AG20443 (cell line): Measurements from ENCODE around the gene AMH.

ENCODE experiments used
- DNase-seq: peaks from one replicate; pipeline ENCODE4 v3.0.0; 2012; ENCODE audit warnings: low spot score, mixed read lengths

AMH gene

DNA sequence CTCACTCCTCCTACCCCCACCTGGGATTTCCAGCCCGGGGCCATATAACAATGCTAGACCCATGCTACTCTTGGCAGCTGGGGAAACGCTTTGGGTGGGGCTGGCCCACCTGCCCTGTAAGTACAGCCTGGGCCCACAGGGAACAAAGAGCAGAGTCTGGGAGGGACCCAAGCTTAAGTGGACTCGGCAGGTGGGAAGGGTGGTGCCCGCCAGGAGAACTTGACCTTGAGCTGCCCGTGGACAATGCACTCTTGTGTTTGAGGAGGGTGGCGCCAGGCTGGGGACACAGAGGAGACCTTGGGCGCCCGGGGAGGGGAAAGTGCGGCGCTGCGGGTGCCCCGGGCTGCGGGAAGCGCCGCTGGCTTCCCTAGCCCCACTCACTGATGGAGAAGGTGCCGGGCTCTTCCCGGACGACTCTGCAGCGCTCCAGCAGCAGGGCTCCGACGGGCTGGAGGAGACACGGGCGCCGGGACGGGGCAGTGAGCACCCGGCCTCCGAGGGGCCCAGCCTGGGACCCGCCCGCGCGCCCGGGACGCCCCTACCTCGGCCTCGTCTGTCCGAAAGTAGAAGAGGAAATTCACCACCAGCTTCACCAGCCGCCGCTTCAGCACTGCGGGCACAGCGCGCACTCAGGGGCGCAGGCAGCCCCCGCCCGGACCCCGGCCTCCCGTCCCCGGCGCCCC lies 13.6 kb upstream of the AMH start:
- DNase-seq = no peak

DNA sequence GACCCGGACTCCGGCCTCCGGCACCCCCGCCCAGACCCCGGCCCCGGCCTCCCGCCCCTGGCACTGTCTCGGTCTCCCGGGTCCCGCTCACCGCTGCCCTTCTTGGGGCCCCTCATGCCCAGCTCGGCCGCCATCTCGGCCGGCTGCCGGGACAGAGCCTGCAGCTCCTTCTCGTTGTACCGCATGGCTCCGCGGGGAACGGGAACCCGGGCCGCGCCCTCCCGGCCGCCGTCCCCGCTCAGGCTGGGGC lies 13.1 kb upstream of the AMH start:
- DNase-seq = no peak

DNA sequence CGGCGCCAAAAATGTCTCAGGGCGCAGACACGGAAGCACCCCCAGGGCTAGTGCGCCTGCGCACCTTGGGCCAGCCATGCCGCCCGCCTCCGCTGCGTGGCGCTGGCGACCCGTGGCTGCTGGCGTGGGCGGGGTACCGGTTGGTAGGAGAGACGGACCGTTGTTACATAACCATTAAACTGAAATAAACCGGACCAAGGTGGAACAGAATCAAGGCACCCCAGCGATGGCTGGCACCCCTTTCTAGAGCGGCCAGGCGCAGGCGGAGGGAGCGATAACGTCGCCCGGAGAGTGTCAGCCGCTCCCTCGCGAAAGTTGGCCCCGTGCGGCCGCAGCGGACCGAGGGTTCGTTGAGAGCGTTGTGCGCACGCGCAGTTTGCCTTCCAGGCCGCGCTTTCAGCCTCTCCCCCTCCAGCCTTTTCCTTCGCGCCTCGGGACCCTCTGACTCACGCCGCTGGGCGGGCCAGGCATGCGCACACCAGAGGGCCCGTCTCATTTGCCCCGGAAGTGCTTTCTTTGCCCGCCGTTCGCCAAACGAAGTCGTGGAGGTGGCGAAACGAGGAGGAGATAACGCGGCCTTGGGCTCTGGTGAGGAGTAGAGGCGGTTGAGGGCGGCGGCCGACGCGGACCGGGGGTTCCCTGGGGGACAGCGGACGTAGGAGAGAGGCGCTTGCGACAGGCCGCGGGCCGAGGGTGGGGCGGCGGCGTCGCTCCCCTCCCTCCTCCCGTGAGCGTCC lies 12.6 kb upstream of the AMH start, which contains the start of the genes PLEKHJ1 and SF3A2:
Gene PLEKHJ1 (minus strand): TSS at position 16 of the 737 bp plus-strand sequence. CDS start 81 bp downstream, outside the sequence.
Gene SF3A2 (plus strand): TSS at position 511 of the 737 bp plus-strand sequence. CDS start 6,595 bp downstream, outside the sequence.
- peak; percentile 99 for DNase-seq

DNA sequence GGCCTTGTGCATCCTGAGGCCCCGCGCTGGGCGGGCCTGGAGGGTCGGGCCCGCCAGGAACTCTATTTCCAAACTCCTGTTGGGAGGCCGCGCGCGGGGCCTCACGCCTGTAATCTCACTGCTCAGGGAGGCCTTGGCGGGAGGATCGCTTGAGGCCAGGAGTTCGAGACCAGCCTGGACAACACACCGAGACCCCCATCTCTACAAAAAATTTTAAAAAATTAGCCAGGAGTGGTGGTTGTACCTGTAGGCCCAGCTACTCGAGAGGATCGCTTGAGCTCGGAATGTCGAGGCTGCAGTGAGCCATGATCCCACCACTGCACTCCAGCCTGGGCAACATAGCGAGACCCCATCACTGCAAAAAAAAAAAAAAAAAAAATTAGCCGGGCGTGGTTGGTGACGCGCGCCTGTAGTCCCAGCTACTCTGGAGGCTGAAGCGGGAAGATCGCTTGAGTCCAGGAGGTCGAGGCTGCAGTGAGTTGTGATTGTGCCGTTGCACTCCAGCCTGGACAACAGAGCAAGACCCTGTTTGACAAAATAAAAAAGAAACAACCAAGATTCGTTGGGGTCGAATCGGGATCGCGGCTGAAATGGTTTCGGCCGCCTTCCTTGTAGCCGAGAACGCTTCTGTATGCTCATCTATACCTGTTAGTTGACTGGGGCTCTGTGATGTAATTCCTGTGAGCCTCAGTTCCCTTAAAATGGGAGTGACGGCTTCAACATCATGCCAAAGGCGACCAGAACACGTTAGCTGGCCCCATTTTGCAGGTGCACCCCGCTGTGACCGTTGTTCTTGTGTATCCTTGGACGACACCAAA lies 11.9 kb upstream of the AMH start:
- DNase-seq = no peak

DNA sequence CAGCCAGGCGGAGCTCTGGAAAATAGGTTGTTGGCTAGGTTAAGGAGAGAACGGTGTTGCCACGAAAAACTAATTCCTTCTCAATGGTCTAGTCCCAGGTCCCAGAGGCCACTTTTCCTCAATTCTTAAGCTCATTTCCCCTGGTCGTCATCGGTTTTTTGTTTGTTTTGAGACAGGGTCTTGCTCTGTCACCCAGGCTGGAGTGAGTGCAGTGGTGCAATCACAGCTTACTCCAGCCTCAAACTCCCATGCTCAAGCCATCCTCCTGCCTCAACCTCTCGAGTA lies 11.3 kb upstream of the AMH start:
- no peak for DNase-seq

DNA sequence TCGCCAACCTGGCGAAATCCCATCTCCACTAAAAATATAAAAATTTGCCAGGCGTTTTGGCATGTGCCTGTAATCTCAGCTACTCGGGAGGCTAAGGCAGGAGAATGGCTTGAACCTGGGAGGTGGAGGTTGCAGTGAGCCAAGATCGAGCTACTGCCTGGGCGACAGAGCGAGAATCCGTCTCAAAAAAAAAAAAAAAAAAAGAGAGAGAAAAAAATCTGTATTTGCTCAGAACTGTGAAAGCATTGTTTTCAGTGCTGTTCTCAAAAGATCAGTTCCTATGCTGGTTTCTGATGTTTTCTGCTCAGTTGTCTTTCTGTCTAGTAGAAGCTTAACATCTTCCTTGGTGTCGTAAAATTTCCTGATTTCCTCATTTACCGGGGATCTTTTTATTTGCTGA lies 9.9 kb upstream of the AMH start:
- no peak for DNase-seq

DNA sequence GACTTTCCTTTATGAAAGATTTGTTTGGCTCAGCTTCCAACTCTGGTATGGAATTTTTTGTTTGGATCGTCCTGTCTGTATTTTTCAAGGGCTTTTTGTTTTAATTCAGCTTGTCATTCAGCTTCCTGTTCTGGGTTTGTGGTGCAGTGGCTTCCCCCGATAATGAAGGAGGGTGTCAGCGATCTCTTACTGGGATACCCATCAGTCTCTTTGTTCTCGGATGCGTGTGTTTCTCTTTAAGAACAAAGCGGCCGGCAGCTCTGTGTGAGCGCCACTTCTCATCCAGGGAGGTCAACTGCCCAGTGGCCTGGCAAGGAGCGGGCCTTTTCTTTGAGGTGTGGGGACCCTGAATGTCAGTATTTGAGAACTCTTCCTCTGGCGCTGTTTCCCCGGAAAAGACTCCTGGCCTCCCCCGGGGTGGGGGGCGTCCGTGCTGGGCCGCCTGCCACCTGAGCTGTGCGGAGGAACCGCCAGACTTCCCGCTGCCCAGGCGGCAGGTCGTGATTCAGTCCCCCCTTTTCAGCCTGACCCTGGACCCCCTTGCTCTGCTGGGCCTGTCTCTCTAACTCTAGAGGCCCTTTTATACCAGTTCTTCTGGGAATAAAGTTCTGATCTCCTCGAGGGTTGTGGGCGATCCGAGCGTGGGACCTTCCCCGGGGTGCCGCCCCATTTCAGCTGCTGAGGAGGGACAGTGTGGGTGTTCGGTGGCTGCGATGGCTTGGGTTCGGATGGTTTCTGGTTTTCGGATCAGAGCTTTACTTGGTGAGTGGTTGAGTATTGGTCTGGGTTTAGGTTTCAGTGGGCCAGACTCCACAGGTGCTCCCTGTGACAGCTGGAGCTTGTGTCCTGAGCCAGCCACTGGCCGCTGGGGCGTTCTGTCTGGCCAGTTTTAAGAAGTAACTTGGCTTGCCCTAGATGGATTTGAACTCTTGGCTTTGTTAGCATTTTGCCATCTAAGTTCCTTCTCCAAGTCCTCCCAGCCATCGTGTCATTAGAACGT lies 9.1 kb upstream of the AMH start:
- DNase-seq = no peak

DNA sequence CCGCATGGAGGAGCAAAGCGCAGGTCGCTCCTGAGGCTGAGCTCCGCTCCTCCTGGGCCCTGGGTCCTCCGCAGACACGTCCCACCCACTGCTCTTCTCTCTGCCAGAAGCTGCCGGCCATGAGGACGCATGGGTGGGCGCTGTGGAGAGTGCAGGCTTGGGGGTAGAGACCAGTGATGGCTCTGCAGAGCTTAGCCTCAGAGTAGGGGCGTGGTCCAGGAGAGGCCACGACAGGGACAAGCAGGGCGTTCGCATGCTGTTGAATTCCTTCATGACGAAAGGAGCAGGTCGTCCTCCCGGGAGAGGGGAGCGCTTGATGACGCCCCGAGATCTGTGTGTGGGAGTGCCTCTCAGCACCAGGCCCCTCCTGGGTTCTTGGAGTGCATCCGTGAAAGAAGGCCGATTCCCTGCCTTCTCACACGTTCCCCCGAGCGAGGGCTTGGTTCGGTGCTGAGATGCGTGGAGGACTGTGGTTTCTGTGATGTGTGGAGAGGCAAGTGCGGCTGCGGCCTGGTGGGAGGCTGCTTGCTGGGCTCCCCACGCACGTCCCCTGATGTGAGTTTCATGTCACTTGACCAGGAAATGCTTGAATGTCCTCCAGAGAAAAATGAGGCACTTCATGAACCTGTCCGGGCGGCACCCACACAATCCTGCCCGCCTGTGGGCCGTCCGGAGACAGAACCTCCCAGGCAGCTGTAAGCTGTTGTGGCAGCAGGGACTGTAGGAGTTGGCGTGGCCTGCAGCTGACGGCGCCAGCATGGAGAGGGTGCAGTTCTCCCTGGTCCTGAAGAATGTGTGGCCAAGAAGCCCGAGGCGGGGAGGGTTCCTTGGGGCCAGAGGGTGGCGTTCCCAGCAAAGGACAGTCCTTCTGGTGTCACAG lies 8.0 kb upstream of the AMH start:
- DNase-seq = no peak

DNA sequence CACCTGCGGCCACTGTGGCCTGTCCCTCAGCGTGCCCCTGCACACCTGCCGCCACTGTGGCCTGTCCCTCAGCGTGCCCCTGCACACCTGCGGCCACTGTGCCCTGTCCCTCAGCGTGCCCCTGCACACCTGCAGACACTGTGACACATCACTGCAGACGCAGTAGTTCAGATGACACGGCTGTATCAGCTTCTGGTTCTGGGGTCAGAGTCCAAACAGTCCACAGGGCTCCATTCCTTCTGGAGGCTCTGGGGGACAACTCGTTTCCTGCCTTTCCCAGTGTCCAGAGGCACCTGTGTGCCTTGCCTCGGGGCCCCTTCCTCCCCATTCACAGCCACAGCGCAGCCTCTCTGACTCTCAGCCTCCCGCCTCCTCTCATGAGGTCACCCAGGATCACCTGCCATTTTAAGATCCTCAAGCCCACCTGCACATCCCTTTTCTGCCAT lies 7.0 kb upstream of the AMH start:
- DNase-seq = no peak

DNA sequence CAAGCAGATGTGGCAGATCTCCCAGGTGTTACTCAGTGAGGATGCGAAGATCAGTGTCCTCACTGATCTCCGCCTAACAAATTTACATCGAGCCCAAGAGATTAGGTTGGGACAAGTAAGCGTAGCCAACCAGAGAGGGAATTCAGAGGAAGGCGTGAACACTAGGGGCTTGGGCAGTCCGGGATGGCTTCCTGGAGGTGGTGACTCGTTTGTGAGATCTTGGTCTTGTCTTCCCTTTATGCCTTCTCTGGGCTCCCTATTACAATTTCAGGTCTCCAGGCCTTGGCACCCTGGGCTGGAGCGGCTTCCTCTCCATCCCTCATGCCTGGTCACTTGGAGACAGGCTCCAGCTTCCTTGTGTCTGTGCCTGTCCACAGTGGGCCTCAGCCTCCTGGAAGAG lies 6.3 kb upstream of the AMH start:
- DNase-seq = no peak

DNA sequence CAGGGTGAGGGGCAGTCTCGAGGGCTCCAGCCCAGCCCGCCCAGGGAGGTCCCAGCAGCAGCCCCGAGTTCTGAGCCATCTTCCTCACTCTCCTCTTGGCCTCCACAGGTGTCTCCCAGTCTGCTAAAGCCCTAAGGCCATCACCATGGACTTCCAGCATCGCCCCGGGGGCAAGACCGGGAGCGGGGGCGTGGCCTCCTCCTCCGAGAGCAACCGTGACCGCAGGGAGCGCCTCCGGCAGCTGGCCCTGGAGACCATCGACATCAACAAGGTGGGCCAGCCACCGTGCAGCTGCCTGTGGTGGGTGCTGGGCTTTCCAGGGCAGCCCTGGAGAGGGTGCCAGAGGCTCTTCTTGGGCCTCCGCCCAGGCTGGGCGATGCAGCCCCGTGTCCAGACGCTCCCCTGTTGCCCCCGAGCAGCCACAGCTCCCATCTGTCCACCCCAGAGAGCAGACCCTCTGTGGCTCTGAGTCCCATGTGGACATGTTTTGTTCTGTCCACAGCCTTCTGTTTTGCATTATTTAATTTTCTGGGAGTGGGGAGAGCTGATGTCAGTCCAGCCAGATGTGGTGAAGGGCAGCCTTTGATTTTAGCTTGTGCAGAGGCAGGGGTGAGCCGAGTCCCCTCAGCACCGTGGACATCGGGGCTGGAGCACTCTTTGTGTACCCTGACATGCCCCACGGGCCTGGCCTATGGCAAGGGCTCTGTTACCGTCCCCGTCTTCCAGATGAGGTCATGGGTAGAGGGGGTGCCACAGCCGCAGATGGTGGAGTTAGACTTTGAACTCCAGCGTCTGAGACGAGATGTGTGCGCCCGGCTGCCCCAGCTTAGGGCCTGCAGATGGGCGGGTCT lies 5.6 kb upstream of the AMH start:
- DNase-seq = no peak

DNA sequence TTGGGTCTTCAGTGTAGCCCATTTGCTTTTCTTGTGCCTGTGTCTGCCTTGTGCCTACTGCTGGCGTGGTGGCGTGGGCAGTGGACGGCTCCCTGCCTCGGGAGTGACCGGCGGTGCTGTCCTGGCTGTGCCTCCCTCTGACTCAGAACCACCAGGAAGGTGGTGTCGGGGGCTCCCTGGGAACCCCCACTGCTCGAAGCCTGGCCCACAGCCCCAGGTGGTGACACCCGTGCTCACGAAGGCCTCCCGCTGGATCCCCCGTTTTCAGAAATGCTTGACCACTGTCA lies 5.1 kb upstream of the AMH start:
- no peak for DNase-seq

DNA sequence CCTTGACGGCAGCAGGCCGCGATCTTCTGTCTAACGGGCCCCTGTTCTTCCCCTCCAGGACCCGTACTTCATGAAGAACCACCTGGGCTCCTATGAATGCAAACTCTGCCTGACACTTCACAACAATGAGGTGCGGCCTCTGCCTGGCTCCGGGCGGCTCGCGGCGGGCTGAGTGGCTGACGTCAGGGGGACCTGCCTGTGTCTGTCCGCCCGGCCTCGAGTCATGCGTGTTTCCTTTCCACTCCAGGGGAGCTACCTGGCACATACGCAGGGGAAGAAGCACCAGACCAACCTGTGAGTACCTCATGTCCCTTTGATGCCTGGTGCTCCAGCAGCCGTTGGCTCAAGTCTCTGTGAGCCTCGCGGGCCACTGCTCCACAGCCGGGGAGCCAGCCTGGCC lies 4.6 kb upstream of the AMH start:
- no peak for DNase-seq

DNA sequence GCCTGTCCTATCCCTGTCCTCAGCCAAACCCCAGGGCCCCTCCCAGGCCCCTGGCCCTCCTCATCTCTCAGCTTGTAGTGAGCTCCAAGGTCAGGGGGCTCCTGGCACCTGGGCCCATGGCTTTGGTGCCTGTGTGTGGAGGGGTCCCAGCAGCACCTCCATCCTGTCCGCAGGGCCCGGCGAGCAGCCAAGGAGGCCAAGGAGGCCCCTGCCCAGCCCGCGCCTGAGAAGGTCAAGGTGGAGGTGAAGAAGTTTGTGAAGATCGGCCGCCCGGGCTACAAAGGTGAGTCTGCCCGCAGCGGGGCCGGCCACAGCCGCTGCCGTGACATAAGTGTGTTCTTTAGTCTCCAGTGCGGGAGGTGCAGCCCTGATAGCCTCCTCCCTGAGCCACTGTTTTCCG lies 3.9 kb upstream of the AMH start:
- no peak for DNase-seq

DNA sequence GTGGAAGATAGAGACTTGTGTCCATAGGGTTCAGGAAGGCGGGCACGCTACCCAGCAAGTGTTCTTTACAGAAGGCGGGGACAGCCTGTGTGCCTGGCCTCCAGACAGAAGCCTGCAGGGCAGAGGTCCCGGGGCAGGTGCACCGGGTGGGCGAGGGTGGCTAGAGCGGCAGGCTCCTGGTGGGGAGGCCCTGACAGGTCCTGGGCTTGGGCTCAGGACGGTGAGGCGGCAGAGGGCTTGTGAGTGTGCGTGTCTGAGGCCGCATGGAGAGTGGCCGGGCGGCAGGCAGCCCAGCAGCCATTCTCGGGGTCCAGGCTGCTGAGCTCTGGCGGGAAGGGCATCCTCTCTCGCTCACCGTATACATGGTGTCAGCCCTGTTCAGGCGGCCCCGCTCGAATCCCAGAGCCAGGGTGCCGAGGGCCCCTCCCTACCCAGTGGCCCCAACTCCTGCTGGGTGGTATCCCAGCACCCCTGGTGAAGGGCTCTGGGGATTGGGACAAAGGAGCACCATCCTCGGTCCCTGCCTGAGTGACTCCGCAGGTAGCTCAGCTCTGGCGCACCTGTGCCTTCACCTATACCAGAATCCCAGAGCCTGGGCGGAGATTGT lies 3.0 kb upstream of the AMH start:
- no peak for DNase-seq

DNA sequence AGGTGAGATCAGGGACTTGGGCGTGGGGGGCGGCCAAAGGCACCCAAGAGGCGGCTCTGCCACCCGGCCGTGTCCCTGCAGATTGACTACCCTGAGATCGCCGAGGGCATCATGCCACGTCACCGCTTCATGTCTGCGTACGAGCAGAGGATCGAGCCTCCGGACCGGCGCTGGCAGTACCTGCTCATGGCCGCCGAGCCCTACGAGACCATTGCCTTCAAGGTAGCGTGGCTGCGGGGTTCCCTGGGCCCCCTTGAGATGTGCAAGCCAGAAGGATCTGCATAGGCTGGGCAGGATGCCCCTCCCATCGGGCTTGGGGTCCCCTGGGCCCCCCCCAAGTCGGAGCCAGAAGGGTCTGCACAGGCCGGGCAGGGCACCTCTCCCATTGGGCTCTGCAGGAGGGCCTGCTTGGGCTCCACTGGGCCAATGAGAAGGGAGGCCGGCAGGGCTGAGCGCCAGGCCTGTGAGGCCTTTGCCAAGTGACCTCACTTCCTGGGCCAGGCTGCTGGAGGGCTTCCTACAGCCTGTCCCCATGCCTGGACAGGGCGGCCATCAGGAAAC lies 2.2 kb upstream of the AMH start:
- DNase-seq = peak; percentile 63

DNA sequence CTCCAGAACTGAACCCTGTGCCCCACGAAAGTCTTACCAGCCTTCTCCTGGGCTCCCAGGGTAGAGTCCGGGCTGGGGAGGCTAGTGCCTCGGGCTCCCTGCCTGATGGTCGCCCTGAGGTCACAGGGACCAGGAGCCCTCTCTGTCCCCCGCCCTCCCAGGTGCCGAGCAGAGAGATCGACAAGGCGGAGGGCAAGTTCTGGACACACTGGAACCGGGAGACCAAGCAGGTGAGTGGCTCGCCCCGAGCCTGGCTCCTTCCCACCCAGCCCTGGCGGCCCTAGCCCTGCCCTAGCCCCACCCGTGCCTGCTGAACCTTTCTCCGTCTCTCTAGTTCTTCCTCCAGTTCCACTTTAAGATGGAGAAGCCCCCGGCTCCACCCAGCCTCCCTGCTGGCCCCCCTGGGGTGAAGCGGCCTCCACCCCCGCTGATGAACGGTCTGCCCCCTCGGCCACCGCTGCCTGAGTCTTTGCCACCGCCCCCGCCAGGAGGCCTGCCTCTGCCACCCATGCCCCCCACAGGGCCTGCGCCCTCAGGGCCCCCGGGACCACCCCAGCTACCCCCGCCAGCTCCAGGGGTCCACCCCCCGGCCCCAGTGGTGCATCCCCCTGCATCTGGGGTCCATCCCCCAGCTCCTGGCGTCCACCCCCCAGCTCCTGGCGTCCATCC lies 1.6 kb upstream of the AMH start:
- no peak for DNase-seq

DNA sequence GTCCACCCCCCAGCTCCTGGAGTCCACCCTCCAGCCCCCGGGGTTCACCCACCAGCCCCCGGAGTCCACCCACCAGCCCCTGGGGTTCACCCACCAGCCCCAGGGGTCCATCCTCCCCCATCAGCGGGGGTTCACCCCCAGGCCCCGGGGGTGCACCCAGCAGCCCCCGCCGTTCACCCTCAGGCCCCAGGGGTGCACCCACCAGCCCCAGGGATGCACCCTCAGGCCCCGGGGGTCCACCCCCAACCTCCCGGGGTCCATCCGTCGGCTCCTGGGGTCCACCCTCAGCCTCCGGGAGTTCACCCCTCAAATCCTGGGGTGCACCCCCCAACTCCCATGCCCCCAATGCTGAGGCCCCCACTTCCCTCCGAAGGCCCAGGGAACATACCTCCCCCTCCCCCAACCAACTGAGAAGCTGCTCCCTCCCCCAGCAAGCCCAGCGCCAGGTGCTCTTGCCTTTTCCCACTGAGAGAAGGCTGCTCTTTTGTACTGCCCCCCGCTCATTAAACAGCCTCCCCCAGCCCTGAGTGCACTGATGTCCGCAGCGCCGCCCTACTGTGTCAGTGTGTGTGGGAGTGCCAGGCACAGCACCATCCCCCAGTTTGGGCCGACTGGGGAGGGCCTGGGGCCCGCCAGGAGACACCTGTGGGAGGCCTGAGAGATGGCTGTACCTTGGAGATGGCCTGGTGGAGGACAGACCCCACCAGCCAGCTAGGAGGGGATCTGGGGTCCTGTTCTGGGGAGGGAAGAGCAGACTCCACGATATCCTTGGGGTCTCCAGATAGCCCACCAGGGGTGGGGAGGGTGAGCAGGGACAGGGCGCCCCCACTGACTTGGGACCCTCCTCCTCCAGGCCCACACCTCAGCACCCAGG lies 750 bp upstream of the AMH start:
- DNase-seq = no peak
